CD4-positive, alpha-beta T cell treated with Interleukin-17A for 1 hour (primary cell): ENCODE data around the gene VBP1.
"Not testable (repeated sequence)": the region's sequence is repeated elsewhere in the genome, so short reads cannot be mapped to it uniquely, and the experiment has no call there.

Experiments used
- DNase-seq: peaks from one replicate; pipeline ENCODE4 v3.0.0-alpha.2; 2020

Gene VBP1

GRCh38 chrX:155216179-155216939 is at the start of gene VBP1:
Gene VBP1 (plus strand): TSS chrX:155216460. CDS start chrX:155216483, 23 bp downstream.
- DNase-seq: peak; percentile 91

- no peak for DNase-seq
Measured at GRCh38 chrX:155169881-155170280, 46.4 kb upstream of the VBP1 start.

- no peak for DNase-seq
Measured at GRCh38 chrX:155179346-155179997, 36.8 kb upstream of the VBP1 start.

- DNase-seq: peak; percentile 71
Measured at GRCh38 chrX:155188786-155189185, 27.5 kb upstream of the VBP1 start.

GRCh38 chrX:155211208-155211607 is 5.1 kb upstream of the VBP1 start:
- no peak for DNase-seq

GRCh38 chrX:155213731-155214130 is 2.5 kb upstream of the VBP1 start:
- no peak for DNase-seq

- DNase-seq: no peak
Measured at GRCh38 chrX:155215443-155216178, 649 bp upstream of the VBP1 start.

GRCh38 chrX:155216940-155217440 is 730 bp downstream of the VBP1 start:
- DNase-seq: no peak

- DNase-seq: no peak
Measured at GRCh38 chrX:155218777-155219176, 2.5 kb downstream of the VBP1 start.

GRCh38 chrX:155221351-155221750 is 5.1 kb downstream of the VBP1 start:
- DNase-seq: no peak

- not testable (repeated sequence) for DNase-seq
Measured at GRCh38 chrX:155223746-155224145, 7.5 kb downstream of the VBP1 start.

- no peak for DNase-seq
Measured at GRCh38 chrX:155225774-155226173, 9.5 kb downstream of the VBP1 start.

- DNase-seq: no peak
Measured at GRCh38 chrX:155231163-155231562, 14.9 kb downstream of the VBP1 start.

GRCh38 chrX:155235891-155236290 is 19.6 kb downstream of the VBP1 start:
- no peak for DNase-seq

- DNase-seq: no peak
Measured at GRCh38 chrX:155237719-155238118, 21.5 kb downstream of the VBP1 start.

GRCh38 chrX:155242300-155242699 is 26.0 kb downstream of the VBP1 start:
- DNase-seq: peak; percentile 7

- DNase-seq: no peak
Measured at GRCh38 chrX:155246748-155247147, 30.5 kb downstream of the VBP1 start.

GRCh38 chrX:155247497-155247896 is 31.2 kb downstream of the VBP1 start:
- DNase-seq: no peak

- no peak for DNase-seq
Measured at GRCh38 chrX:155251391-155251790, 35.1 kb downstream of the VBP1 start.

GRCh38 chrX:155259752-155260151 is 43.5 kb downstream of the VBP1 start:
- DNase-seq: no peak

- peak; percentile 26 for DNase-seq
Measured at GRCh38 chrX:155262970-155263754, 46.9 kb downstream of the VBP1 start.

GRCh38 chrX:155263854-155264628 is 47.8 kb downstream of the VBP1 start, which contains the start of gene RAB39B:
Gene RAB39B (minus strand): TSS chrX:155264491. CDS start chrX:155264288, 203 bp downstream.
- peak; percentile 72 for DNase-seq
